IPS DF 6.9 (cell line): Measurements from ENCODE around the gene PLEK.

Experiments used
- DNase-seq: peaks from one replicate; pipeline ENCODE4 v3.0.0-alpha.2; 2013; ENCODE audit warnings: low read depth, low spot score
- H3K27ac ChIP-seq: one replicate; pipeline ENCODE4 v1.5.1; 2013; ENCODE audit warnings: low read length, control low read depth
- H3K27me3 ChIP-seq: 2 replicates; pipeline ENCODE4 v1.6.1; 2013; ENCODE audit warnings: mild to moderate bottlenecking, low read length; ENCODE audit not compliant: control insufficient read depth, insufficient read depth
- H3K36me3 ChIP-seq: 2 replicates; pipeline ENCODE4 v1.6.1; 2013; ENCODE audit warnings: low read length; ENCODE audit not compliant: control insufficient read depth, insufficient read depth
- H3K4me1 ChIP-seq: 2 replicates; pipeline ENCODE4 v1.6.1; 2013; ENCODE audit warnings: low read length; ENCODE audit not compliant: control insufficient read depth, insufficient read depth
- H3K4me3 ChIP-seq: 2 replicates; pipeline ENCODE4 v1.5.1; 2013; ENCODE audit warnings: mild to moderate bottlenecking, low read length
- H3K9me3 ChIP-seq: 2 replicates; pipeline ENCODE4 v1.6.1; 2013; ENCODE audit warnings: low read length, inconsistent platforms; ENCODE audit not compliant: control insufficient read depth, insufficient read depth
- WGBS: extraction: QIAGEN DNeasy Blood & Tissue Kit; methylation state at CpG from one replicate; pipeline ENCODE4 v1.1.7; 2013; ENCODE audit warnings: mixed read lengths, missing lambda C conversion rate; ENCODE audit not compliant: insufficient read length, insufficient coverage; 5-methylcytosine and 5-hydroxymethylcytosine counted together

The PLEK gene

DNA sequence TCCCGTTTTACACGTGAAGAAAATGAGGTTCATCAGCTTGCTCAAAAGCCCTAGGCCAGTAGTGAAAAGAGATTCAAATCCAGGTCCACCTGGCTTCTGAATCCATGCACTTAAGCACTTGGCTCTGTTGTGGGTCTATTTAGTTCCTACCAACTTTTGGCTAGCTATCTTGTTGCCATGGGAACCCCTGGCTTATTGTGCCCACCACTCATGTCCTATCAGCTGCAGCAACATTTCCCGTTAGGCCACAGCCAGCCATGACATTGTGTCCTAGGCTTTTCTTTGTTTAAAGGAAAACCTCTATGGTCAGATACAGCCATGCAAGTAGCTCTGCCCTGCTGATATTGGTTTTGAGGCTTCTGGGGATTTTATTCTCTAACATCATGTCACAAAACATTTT lies 49.8 kb downstream of the PLEK start:
- H3K27me3 ChIP-seq, result no peaks in the 10 kb centered on the region
- DNase-seq, result no peak
- no peak overlapping the region for H3K27ac ChIP-seq
- H3K4me1 ChIP-seq, result peaks cover 6% of the 10 kb centered on the region
- WGBS, result no CpG with 5 or more reads among the region's 3 CpGs
- H3K4me3 ChIP-seq, result no peak overlapping the region
- H3K9me3 ChIP-seq, result no peaks in the 10 kb centered on the region
- H3K36me3 ChIP-seq, result no peaks in the 10 kb centered on the region

DNA sequence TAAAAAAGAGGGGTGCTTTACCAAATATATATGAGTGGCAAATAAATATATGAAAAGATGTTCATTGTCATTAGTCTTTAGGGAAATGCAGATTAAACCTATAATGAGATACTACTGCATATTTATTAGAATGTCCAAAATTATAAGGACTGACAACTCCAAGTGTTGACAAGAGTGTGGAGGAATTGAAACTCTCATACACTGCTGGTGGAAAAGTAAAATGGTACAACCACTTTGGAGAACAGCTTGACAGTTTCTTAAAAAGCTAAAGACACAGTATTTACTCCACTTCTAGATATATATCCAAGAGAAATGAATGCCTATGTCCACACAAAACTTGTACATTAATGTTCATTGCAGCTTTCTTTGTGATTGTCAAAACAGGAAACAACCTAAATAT lies 50.4 kb downstream of the PLEK start:
- H3K27me3 ChIP-seq, result no peaks in the 10 kb centered on the region
- DNase-seq, result no peak
- H3K4me1 ChIP-seq, result peaks cover 6% of the 10 kb centered on the region
- H3K27ac ChIP-seq, result no peak overlapping the region
- H3K4me3 ChIP-seq, result no peak overlapping the region
- no peaks in the 10 kb centered on the region for H3K36me3 ChIP-seq
- H3K9me3 ChIP-seq, result no peaks in the 10 kb centered on the region

DNA sequence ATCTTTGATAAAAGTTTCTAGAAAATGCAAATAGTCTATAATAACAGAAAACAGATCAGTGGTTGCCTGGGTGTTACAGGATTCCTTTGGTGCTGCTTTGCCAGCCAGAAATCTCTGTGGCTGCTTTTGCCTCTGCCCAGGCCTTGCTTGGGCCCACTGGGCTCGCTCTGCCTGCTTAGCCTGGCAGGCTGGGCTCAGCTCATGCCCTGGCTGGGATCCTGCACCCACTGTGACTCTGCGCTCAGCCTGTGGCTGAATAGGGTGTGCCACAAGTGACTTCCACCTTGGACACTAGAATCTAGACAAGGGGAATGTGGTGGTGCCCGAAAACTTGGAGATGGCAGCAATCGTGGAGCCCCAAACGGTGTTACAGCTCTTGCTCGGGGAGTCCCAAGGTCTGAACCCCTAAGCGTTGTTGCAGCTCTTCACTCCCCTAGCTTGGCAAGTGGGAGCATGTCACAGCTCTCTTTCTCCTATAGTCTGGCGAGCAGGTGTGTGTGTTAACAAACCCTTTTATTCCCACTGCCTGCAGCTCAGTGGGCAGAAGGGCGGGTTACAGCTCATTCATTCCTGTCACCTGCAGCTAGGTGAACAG lies 51.1 kb downstream of the PLEK start:
- no peak for DNase-seq
- no peaks in the 10 kb centered on the region for H3K27me3 ChIP-seq
- no peak overlapping the region for H3K27ac ChIP-seq
- H3K4me1 ChIP-seq, result peaks cover 6% of the 10 kb centered on the region
- H3K4me3 ChIP-seq, result no peak overlapping the region
- no CpG with 5 or more reads among the region's 9 CpGs for WGBS
- no peaks in the 10 kb centered on the region for H3K9me3 ChIP-seq
- no peaks in the 10 kb centered on the region for H3K36me3 ChIP-seq

DNA sequence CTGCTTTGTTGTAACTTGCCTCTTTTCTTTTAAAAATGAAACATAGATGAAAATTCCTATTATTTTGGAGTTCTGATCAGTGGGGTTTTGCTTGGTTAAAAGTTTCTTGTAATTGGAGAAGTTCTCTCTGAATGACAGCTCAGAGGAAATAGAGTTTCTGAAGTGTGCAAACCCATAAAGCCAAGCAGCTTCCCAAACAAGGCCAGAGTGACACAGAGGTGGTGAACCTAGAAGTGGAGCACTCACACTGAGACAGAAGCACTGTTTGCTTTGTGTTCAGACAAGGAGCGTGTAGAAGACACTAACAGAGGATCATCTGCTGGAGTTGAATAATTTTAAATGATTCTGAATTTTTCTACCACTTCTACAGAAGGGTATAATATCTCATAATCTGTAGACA lies 52.8 kb downstream of the PLEK start:
- H3K27ac ChIP-seq, result no peak overlapping the region
- H3K4me1 ChIP-seq, result peaks cover 6% of the 10 kb centered on the region
- H3K27me3 ChIP-seq, result no peaks in the 10 kb centered on the region
- H3K4me3 ChIP-seq, result no peak overlapping the region
- H3K9me3 ChIP-seq, result no peaks in the 10 kb centered on the region
- no peaks in the 10 kb centered on the region for H3K36me3 ChIP-seq
- WGBS, result no CpG with 5 or more reads among the region's 1 CpG
- DNase-seq, result no peak

DNA sequence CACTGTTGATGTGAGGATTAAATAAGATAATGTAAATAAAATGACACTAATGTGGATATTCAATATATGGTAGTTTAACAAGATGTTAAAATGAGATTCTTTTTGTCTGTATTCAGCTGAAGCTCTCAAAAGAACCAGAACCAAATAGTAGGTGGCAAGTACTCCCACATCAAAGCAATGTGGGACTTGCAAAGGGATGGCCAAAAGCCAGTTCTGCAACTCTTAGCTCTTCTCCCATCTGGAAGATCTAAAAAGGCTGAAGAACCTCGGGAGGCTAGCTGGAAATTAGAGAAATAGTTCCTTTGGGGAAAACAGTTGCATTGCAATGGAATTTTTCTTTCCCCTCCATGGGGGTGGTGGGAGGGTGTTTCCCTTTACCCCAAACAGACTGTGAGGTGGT lies 53.3 kb downstream of the PLEK start:
- DNase-seq, result no peak
- no peaks in the 10 kb centered on the region for H3K9me3 ChIP-seq
- no peaks in the 10 kb centered on the region for H3K36me3 ChIP-seq
- H3K27me3 ChIP-seq, result no peaks in the 10 kb centered on the region
- no peak overlapping the region for H3K4me3 ChIP-seq
- H3K4me1 ChIP-seq, result peaks cover 6% of the 10 kb centered on the region
- no CpG with 5 or more reads among the region's 1 CpG for WGBS
- no peak overlapping the region for H3K27ac ChIP-seq

DNA sequence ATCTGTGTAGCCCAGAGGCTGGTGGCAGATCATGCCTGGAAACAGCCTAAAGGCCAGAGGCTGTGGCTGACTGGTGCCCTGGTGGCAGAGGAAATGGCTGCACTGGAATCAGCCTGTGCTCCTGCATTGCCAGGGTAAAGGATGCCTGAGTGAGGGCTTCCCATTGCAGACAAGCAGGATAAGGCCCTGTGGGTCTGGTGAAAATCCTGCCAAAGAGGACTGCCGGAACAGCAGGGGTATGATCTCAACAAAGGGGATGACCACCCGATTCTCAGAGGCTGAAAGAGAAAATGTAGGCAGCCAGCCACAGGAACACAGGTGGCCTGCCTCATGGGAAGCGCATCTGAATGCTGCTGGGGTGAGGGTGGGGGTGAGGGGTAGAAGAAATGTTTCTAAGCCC lies 53.8 kb downstream of the PLEK start:
- Histone ChIP-seq H3K4me1 (peaks cover 6% of the 10 kb centered on the region), H3K9me3 (no peaks in the 10 kb centered on the region), H3K27me3 (no peaks in the 10 kb centered on the region), H3K4me3 (no peak overlapping the region), H3K36me3 (no peaks in the 10 kb centered on the region), H3K27ac (no peak overlapping the region)
- no peak for DNase-seq
- WGBS, result no CpG with 5 or more reads among the region's 3 CpGs

DNA sequence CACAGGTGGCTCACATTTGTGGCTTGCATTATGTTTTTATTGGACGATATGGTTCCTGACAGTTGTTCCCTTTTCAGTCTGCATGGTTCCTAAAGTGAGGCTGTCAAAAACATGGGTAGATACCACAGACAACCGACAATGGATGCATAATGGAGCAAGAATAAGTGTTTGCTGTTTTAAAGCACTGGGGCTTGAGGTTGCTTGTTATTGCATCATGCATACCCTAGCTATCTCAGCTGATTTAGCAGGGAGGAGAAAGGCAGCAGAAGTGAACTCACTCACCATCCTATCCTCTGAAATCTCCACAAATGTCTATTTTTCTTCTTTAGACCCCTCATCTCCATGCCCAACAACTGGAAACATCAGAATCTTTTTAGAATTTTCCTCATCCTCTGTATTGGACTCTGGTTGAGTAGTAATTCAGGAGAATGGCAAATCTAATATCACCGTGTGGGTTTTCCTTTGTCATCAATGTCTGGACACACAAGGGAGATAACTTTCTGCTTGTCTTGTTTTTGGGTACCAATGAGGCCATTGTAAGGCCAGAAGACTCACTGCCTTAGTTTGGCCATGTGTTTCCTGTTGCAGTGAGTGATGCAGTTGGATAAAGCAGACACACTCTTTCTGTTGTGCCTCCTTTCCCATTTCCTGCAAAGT lies 55.3 kb downstream of the PLEK start:
- H3K36me3 ChIP-seq, result no peaks in the 10 kb centered on the region
- H3K27ac ChIP-seq, result no peak overlapping the region
- DNase-seq, result no peak
- no peaks in the 10 kb centered on the region for H3K27me3 ChIP-seq
- H3K4me1 ChIP-seq, result peaks cover 6% of the 10 kb centered on the region
- no peak overlapping the region for H3K4me3 ChIP-seq
- WGBS, result no CpG with 5 or more reads among the region's 3 CpGs
- H3K9me3 ChIP-seq, result no peaks in the 10 kb centered on the region

DNA sequence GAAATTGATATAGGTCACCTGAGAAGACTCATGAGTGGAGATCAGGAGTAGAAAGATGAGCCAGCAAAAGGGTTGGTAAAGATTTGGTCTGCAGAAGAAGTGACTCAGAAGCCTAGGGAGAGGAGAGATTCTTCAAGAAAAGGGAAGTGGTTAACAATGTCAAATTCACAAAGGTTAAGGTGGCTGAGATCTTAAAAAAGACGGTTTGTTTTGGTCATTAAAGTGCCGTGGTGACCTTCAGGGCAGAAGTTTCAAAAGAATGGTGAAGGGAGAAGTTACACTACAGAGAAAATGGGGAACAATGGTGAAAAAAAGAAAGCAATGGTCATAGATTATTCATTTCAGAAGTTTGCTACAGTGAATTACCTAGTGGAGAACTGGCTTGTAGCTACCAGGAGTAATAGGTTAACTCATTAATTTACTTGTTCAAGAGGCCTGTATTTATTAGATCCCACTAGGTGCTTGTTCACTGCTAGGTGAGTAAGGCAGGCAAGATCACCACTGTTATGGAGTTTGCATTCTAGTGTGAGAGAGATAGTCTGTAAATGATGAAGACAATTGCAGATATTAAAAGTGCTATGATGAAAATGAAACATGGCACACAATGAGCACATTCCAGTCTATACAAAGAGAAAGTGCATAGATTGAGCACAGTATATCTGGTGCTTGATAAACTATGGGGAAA lies 59.0 kb downstream of the PLEK start:
- H3K4me1 ChIP-seq, result no peaks in the 10 kb centered on the region
- no peaks in the 10 kb centered on the region for H3K27me3 ChIP-seq
- no peaks in the 10 kb centered on the region for H3K9me3 ChIP-seq
- H3K4me3 ChIP-seq, result no peak overlapping the region
- H3K27ac ChIP-seq, result no peak overlapping the region
- DNase-seq, result no peak
- H3K36me3 ChIP-seq, result no peaks in the 10 kb centered on the region
- no CpG with 5 or more reads among the region's 2 CpGs for WGBS

DNA sequence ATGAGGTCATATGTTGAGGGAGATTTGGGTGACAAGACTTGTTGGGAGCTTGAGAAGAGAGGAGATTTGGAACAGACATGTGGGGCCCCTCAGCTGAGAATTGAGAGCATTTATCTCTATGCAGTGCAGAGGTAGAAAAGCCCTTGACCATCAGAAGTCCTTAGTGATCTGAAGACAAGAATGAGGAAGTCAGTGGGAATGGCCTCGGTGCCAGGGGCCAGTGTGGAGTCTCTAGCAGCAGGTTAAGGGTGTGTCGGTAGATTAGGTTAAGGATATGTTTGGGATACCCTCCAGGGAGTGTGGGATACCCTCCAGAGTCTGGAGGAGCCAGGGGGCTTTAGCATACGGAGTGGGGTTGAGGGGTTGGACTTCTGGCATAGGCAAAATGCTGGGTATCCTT lies 60.4 kb downstream of the PLEK start:
- no peaks in the 10 kb centered on the region for H3K4me1 ChIP-seq
- no CpG with 5 or more reads among the region's 3 CpGs for WGBS
- H3K27me3 ChIP-seq, result no peaks in the 10 kb centered on the region
- H3K9me3 ChIP-seq, result no peaks in the 10 kb centered on the region
- H3K27ac ChIP-seq, result no peak overlapping the region
- H3K4me3 ChIP-seq, result no peak overlapping the region
- no peaks in the 10 kb centered on the region for H3K36me3 ChIP-seq
- DNase-seq, result no peak

DNA sequence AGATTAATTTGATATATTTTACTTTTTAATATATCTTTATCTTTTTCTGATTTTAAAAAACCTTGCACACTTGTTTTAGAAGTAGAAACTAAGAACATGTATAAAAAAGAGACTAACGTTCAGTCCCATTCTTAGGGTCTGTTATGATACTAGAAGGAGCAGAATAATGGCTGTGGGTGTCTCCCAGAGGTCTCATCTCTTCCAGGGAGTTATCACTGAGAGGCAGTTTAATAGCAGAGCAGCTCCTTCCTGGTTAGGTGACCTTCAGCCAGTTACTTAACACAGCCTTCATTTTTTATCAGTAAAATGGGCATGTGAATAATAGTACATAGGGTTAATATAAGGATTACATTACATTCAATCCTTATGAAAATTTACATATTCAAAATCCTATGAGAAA lies 61.4 kb downstream of the PLEK start:
- no peaks in the 10 kb centered on the region for H3K4me1 ChIP-seq
- H3K36me3 ChIP-seq, result no peaks in the 10 kb centered on the region
- WGBS, result no CpG with 5 or more reads among the region's 1 CpG
- DNase-seq, result no peak
- H3K4me3 ChIP-seq, result no peak overlapping the region
- H3K9me3 ChIP-seq, result no peaks in the 10 kb centered on the region
- H3K27ac ChIP-seq, result no peak overlapping the region
- H3K27me3 ChIP-seq, result no peaks in the 10 kb centered on the region
